Trophoblast cell (in vitro differentiated cells and primary cell): Measurements from ENCODE around the gene SMAD3.

Source experiments
- DNase-seq, 2 donors: peaks; one replicate each; pipeline ENCODE4 v3.0.0-alpha.2; 2016
- H2AFZ ChIP-seq: 2 replicates; pipeline ENCODE4 v1.6.1; 2013; ENCODE audit warnings: low read length, moderate library complexity, mild to moderate bottlenecking; ENCODE audit not compliant: insufficient read depth, poor library complexity
- H2AK5ac ChIP-seq: 2 replicates; pipeline ENCODE4 v1.6.1; 2013; ENCODE audit warnings: mild to moderate bottlenecking, low read length
- H2BK120ac ChIP-seq: 2 replicates; pipeline ENCODE4 v1.6.1; 2013; ENCODE audit warnings: low read length, mild to moderate bottlenecking, moderate library complexity; ENCODE audit not compliant: insufficient read depth, poor library complexity
- H2BK12ac ChIP-seq: 2 replicates; pipeline ENCODE4 v1.6.1; 2013; ENCODE audit warnings: mild to moderate bottlenecking, low read length, moderate library complexity
- H2BK5ac ChIP-seq: 2 replicates; pipeline ENCODE4 v1.6.1; 2013; ENCODE audit warnings: low read length, low read depth, moderate library complexity, mild to moderate bottlenecking; ENCODE audit not compliant: poor library complexity
- H3K14ac ChIP-seq: 2 replicates; pipeline ENCODE4 v1.6.1; 2013; ENCODE audit warnings: mild to moderate bottlenecking, low read length
- H3K18ac ChIP-seq: 2 replicates; pipeline ENCODE4 v1.6.1; 2013; ENCODE audit warnings: mild to moderate bottlenecking, low read length
- H3K23ac ChIP-seq: 2 replicates; pipeline ENCODE4 v1.6.1; 2013; ENCODE audit warnings: low read length
- H3K27ac ChIP-seq: 2 replicates; pipeline ENCODE4 v1.5.1; 2013; ENCODE audit warnings: low read depth, mild to moderate bottlenecking, inconsistent platforms, low read length, moderate library complexity
- H3K27me3 ChIP-seq: 2 replicates; pipeline ENCODE4 v1.6.1; 2013; ENCODE audit warnings: inconsistent platforms, mild to moderate bottlenecking, low read length, moderate library complexity; ENCODE audit not compliant: insufficient read depth
- H3K36me3 ChIP-seq, 2 experiments: 1 replicate in 1 of 2; 2 replicates in 1 of 2; pipeline ENCODE4 v1.6.1; 2013; ENCODE audit warnings: low read length in 2 of 2, mild to moderate bottlenecking in 2 of 2, moderate library complexity in 1 of 2; ENCODE audit not compliant: insufficient read depth in 2 of 2, control insufficient read depth in 1 of 2
- H3K4ac ChIP-seq: 2 replicates; pipeline ENCODE4 v1.6.1; 2013; ENCODE audit warnings: low read depth, mild to moderate bottlenecking, low read length, moderate library complexity
- H3K4me1 ChIP-seq, 2 experiments: 1 replicate in 1 of 2; 2 replicates in 1 of 2; pipeline ENCODE4 v1.6.1; 2013; ENCODE audit warnings: low read length in 2 of 2, mild to moderate bottlenecking in 2 of 2, moderate library complexity in 1 of 2; ENCODE audit not compliant: insufficient read depth in 2 of 2, control insufficient read depth in 1 of 2
- H3K4me2 ChIP-seq: 2 replicates; pipeline ENCODE4 v1.6.1; 2013; ENCODE audit warnings: inconsistent platforms, mild to moderate bottlenecking, low read length, moderate library complexity
- H3K4me3 ChIP-seq: 2 replicates; pipeline ENCODE4 v1.5.1; 2013; ENCODE audit warnings: mild to moderate bottlenecking, low read depth, low read length, inconsistent platforms
- H3K79me1 ChIP-seq: one replicate; pipeline ENCODE4 v1.6.1; 2013; ENCODE audit warnings: low read length
- H3K79me2 ChIP-seq: 2 replicates; pipeline ENCODE4 v1.6.1; 2013; ENCODE audit warnings: low read length, mild to moderate bottlenecking; ENCODE audit not compliant: control insufficient read depth, insufficient read depth, poor library complexity
- H3K9ac ChIP-seq: 2 replicates; pipeline ENCODE4 v1.6.1; 2013; ENCODE audit warnings: mild to moderate bottlenecking, low read length
- H3K9me3 ChIP-seq: 2 replicates; pipeline ENCODE4 v1.6.1; 2013; ENCODE audit warnings: low read depth, mild to moderate bottlenecking, control low read depth, inconsistent platforms, low read length; ENCODE audit not compliant: insufficient read depth
- H4K12ac ChIP-seq: 2 replicates; pipeline ENCODE4 v1.6.1; 2013; ENCODE audit warnings: low read depth, mild to moderate bottlenecking, low read length, moderate library complexity
- H4K8ac ChIP-seq: 2 replicates; pipeline ENCODE4 v1.6.1; 2013; ENCODE audit warnings: low read depth, mild to moderate bottlenecking, low read length, moderate library complexity
- H4K91ac ChIP-seq: one replicate; pipeline ENCODE4 v1.6.1; 2013; ENCODE audit warnings: low read depth, mild to moderate bottlenecking, low read length, moderate library complexity
- WGBS: extraction: QIAGEN DNeasy Blood & Tissue Kit; methylation state at CpG from one replicate; pipeline ENCODE4 v1.1.7; 2013; ENCODE audit warnings: missing lambda C conversion rate; ENCODE audit not compliant: insufficient read length, insufficient coverage; ENCODE audit errors: extremely low coverage; 5-methylcytosine and 5-hydroxymethylcytosine counted together

SMAD3 gene

GRCh38 chr15:67174446-67174845 lies 109.0 kb downstream of the SMAD3 start:
- H3K18ac ChIP-seq: no peak overlapping the region
- H3K4me3 ChIP-seq: no peak overlapping the region
- H2AK5ac ChIP-seq: no peak overlapping the region
- H3K27me3 ChIP-seq: no peaks in the 10 kb centered on the region
- peaks cover 36 to 40% of the 10 kb centered on the region in 2 experiments for H3K4me1 ChIP-seq
- peaks cover 4% of the 10 kb centered on the region for H3K79me2 ChIP-seq
- H3K23ac ChIP-seq: no peak overlapping the region
- H3K4ac ChIP-seq: no peak overlapping the region
- H4K8ac ChIP-seq: no peak overlapping the region
- no peak overlapping the region for H2AFZ ChIP-seq
- no peak overlapping the region for H2BK120ac ChIP-seq
- H3K9me3 ChIP-seq: no peaks in the 10 kb centered on the region
- no CpG with 5 or more reads among the region's 3 CpGs for WGBS
- H4K12ac ChIP-seq: no peak overlapping the region
- no peak overlapping the region for H2BK12ac ChIP-seq
- H3K4me2 ChIP-seq: no peak overlapping the region
- no peak overlapping the region for H3K9ac ChIP-seq
- no peak for DNase-seq
- no peak overlapping the region for H3K14ac ChIP-seq
- no peak overlapping the region for H4K91ac ChIP-seq
- peaks cover 24 to 30% of the 10 kb centered on the region in 2 experiments for H3K36me3 ChIP-seq
- H3K27ac ChIP-seq: no peak overlapping the region
- peaks cover 22% of the 10 kb centered on the region for H3K79me1 ChIP-seq
- no peak overlapping the region for H2BK5ac ChIP-seq

- H2BK12ac ChIP-seq: peak overlapping the region; percentile 76
- no peaks in the 10 kb centered on the region for H3K27me3 ChIP-seq
- H3K4me1 ChIP-seq: peaks cover 42 to 46% of the 10 kb centered on the region in 2 experiments
- peak overlapping the region; percentile 71 for H2BK120ac ChIP-seq
- peak; percentile 95 to 98 for DNase-seq
- H4K12ac ChIP-seq: no peak overlapping the region
- H3K14ac ChIP-seq: peak overlapping the region; percentile 83
- peak overlapping the region; percentile 48 for H3K27ac ChIP-seq
- peaks cover 27% of the 10 kb centered on the region for H3K79me1 ChIP-seq
- H3K9me3 ChIP-seq: peaks cover 2% of the 10 kb centered on the region
- no peak overlapping the region for H3K23ac ChIP-seq
- H2AK5ac ChIP-seq: peak overlapping the region; percentile 73
- H3K4ac ChIP-seq: no peak overlapping the region
- peak overlapping the region; percentile 90 for H3K18ac ChIP-seq
- peaks cover 4% of the 10 kb centered on the region for H3K79me2 ChIP-seq
- H3K4me2 ChIP-seq: no peak overlapping the region
- WGBS: no CpG with 5 or more reads among the region's 9 CpGs
- H2AFZ ChIP-seq: no peak overlapping the region
- H3K4me3 ChIP-seq: no peak overlapping the region
- H2BK5ac ChIP-seq: peak overlapping the region; percentile 42
- H4K8ac ChIP-seq: peak overlapping the region; percentile 56
- H3K36me3 ChIP-seq: peaks cover 30 to 33% of the 10 kb centered on the region in 2 experiments
- peak overlapping the region; percentile 68 for H4K91ac ChIP-seq
- no peak overlapping the region for H3K9ac ChIP-seq
Observed at GRCh38 chr15:67174864-67175573, 109.6 kb downstream of the SMAD3 start.

- peak overlapping the region; percentile 83 for H3K14ac ChIP-seq
- peak overlapping the region; percentile 68 for H4K91ac ChIP-seq
- peak overlapping the region; percentile 71 for H2BK120ac ChIP-seq
- no peak overlapping the region for H3K4me3 ChIP-seq
- H3K4me2 ChIP-seq: no peak overlapping the region
- WGBS: no CpG with 5 or more reads among the region's 11 CpGs
- H3K79me2 ChIP-seq: peaks cover 4% of the 10 kb centered on the region
- peaks cover 29% of the 10 kb centered on the region for H3K79me1 ChIP-seq
- H3K36me3 ChIP-seq: peaks cover 30 to 33% of the 10 kb centered on the region in 2 experiments
- peak overlapping the region; percentile 73 for H2AK5ac ChIP-seq
- H3K4ac ChIP-seq: peak overlapping the region; percentile 53
- H3K9ac ChIP-seq: no peak overlapping the region
- no peaks in the 10 kb centered on the region for H3K27me3 ChIP-seq
- H3K18ac ChIP-seq: peak overlapping the region; percentile 90
- peaks cover 45 to 47% of the 10 kb centered on the region in 2 experiments for H3K4me1 ChIP-seq
- H4K12ac ChIP-seq: no peak overlapping the region
- H3K9me3 ChIP-seq: peaks cover 2% of the 10 kb centered on the region
- H3K23ac ChIP-seq: no peak overlapping the region
- peak overlapping the region; percentile 42 for H2BK5ac ChIP-seq
- peak overlapping the region; percentile 48 for H3K27ac ChIP-seq
- H4K8ac ChIP-seq: peak overlapping the region; percentile 56
- DNase-seq: peak; percentile 69 to 79
- H2AFZ ChIP-seq: no peak overlapping the region
- H2BK12ac ChIP-seq: peak overlapping the region; percentile 76
Observed at GRCh38 chr15:67175643-67176071, 110.3 kb downstream of the SMAD3 start.

GRCh38 chr15:67176195-67176971 lies 111.0 kb downstream of the SMAD3 start:
- no peaks in the 10 kb centered on the region for H3K27me3 ChIP-seq
- H2BK120ac ChIP-seq: peak overlapping the region; percentile 60
- no peak overlapping the region for H4K8ac ChIP-seq
- peak overlapping the region; percentile 53 for H4K91ac ChIP-seq
- peak overlapping the region; percentile 58 for H2BK12ac ChIP-seq
- H3K23ac ChIP-seq: no peak overlapping the region
- H3K4me3 ChIP-seq: no peak overlapping the region
- H3K9me3 ChIP-seq: peaks cover 2% of the 10 kb centered on the region
- peaks cover 33 to 36% of the 10 kb centered on the region in 2 experiments for H3K36me3 ChIP-seq
- peaks cover 29% of the 10 kb centered on the region for H3K79me1 ChIP-seq
- no peak overlapping the region for H3K4ac ChIP-seq
- no peak overlapping the region for H2BK5ac ChIP-seq
- peak overlapping the region; percentile 25 for H2AK5ac ChIP-seq
- no peak overlapping the region for H3K4me2 ChIP-seq
- WGBS: no CpG with 5 or more reads among the region's 14 CpGs
- no peak for DNase-seq
- H3K27ac ChIP-seq: no peak overlapping the region
- peaks cover 4% of the 10 kb centered on the region for H3K79me2 ChIP-seq
- peaks cover 45 to 50% of the 10 kb centered on the region in 2 experiments for H3K4me1 ChIP-seq
- H3K18ac ChIP-seq: peak overlapping the region; percentile 27
- H2AFZ ChIP-seq: no peak overlapping the region
- H4K12ac ChIP-seq: no peak overlapping the region
- peak overlapping the region; percentile 16 for H3K14ac ChIP-seq
- H3K9ac ChIP-seq: no peak overlapping the region
